ENCODE results near the gene RIMKLA.
A peak's percentile ranks its signal among the peaks of the same experiment; 100 is the strongest.

RIMKLA gene, protein sequence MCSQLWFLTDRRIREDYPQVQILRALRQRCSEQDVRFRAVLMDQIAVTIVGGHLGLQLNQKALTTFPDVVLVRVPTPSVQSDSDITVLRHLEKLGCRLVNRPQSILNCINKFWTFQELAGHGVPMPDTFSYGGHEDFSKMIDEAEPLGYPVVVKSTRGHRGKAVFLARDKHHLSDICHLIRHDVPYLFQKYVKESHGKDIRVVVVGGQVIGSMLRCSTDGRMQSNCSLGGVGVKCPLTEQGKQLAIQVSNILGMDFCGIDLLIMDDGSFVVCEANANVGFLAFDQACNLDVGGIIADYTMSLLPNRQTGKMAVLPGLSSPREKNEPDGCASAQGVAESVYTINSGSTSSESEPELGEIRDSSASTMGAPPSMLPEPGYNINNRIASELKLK

DNA sequence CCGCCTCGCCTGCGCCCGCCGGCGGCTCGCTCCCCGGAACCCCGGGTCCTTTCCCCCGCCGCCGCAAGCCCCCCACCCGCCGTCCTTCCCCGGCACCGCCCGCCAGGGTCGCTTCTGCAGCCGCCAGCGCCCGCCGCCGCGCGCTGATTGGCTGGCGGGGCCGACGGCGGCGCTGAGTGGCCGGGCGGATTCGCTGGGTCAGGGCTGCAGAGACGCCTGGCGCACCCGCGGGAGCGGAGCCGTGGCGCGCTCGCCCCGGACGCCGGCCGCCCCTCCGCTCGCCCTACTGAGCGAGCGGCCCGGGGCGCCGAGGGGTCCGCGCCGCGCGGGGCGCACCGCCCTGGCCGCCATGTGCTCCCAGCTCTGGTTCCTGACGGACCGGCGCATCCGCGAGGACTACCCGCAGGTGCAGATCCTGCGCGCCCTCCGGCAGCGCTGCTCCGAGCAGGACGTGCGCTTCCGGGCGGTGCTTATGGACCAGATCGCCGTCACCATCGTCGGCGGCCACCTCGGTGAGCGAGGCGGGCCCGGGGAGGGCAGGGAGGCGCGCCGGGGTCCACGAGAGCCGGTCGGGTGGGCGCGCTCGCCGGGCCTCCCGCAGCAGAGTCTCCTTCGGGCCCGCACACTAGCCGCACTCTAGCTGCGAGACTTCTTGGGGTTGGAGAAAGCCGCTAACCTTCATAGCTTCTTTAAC is at the start of gene RIMKLA:
RIMKLA (plus strand) TSS at position 207 of the 694 bp plus-strand sequence; CDS start at position 350, 143 bp downstream.
- peak within 1 kb of the TSS; percentile 64 for H3K4me3 ChIP-seq (ENCODE audit: low read depth, low read length)

DNA sequence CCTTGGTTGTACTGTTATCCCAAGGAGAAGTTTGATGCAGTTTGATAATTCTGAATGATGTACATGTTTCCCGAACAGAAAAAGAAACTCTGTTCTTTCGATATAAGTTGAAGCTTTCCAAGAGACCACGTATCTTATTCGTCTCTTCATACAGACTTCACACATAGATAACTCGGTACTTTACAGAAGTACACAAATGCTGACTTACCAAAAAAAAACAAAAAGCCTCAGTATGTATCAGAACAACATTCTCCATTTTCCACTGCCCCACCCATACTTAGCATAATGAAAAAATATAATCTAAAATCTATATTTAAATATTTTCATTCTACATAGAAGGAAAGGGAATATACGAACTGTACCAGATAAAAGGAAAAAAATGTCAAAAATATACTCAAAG is 47.7 kb upstream of the RIMKLA start:
- no peak overlapping the region for H3K4me3 ChIP-seq (ENCODE audit: low read depth, low read length)

DNA sequence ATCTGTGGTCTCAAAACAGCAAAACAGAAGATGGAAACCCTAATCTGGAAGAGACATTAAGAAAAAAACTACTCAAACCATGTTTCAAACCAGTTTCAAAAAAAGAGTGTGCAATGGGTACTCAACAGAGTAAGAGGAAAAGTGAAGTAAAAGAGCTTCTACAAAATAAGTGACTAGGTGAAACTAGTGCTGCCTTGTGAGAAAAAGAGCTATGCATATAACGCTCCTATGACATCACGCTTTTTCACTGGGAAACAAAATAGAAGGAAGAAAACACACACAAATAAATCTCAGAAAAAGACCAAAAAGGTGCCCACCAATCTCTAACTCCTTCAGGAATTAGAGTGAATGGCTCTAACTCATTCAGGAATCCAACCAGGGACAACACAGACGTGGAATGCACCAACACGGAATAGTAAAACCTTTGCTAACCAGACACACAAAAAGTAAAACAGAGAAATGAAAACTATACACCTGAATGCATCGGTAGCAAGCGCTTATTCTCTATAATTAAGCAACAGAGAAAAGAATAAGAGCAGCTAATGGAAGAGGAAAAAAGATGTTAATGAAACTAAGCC is 46.8 kb upstream of the RIMKLA start:
- peak overlapping the region; percentile 83 for H3K4me3 ChIP-seq (ENCODE audit: low read depth, low read length)

DNA sequence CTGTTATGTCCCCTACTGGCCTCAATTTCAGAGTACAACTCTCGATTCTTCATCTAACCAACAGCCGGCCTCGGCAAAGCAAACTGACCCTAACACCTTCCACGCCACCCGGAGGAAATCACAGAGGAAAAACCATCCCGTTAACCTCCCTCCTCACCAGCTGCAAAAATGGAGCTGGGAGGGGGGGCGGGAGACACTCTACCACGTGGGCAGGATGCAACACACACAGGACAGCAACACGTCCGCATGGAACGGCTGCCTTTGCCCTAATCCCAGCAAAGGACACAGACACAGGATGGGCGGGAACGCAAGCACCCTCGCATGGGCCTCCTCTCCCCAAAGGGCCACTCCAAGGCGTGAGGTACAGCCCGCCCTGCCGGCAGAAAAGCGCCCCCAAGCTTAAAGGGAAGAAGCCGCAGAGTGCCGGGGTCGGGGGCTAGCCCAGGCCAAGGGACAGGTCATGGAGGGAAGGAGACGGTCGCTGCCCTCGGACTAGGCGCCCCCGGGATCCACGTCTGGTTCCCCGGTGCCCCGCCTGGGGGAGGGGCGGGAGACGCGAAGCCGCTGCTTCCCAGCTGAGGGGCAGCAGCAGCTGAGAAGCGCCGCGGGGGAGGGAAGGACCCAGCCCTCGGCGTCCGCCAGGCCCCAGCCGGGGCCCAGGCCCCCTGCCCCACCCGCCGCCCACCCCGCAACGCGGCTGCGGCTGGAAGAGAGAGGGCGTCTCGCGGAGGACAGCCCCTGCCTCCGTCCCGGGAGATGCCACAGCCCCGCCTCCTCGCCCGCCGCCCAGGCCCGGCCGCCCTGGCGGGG is 46.1 kb upstream of the RIMKLA start:
- peak overlapping the region; percentile 83 for H3K4me3 ChIP-seq (ENCODE audit: low read depth, low read length)

DNA sequence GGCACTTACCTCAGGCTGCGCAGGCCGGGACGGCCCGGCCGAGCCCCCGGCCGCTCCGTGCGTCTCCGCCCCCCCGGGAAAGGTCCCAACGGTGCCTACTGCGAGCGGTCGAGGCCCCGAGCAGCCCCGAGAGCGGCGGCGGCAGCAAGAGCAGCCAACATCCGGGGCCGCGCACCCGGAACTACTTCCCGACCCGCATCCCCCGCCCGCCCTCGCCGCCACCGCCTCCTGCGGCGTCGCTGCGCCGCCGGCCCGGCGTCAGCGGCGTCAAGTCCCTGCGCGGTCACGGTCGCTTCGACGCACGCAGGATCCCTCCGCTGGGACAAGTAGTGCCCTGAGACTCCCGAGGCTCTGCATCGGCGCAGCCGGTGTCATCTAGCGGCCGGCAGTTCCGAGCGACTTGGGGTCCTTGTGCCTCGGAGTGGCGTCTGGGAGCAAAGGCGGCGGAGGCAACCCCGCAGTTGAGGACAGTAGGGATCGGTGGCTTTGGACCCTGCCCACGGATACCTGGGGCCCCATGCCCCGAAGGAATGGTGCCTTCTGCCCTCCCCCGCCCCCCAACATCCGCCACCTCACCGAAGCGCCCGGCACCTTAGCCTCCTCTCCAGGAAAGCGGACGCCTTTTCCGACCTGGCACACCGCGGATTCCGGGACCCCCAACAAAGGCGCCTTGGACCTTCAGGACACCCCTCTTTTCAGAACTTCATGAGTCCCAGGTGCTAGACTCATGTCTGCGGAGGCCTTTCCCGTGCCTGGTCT is 45.4 kb upstream of the RIMKLA start, which contains the start of gene FOXJ3:
FOXJ3 (minus strand) TSS at position 186 of the 759 bp plus-strand sequence. CDS start 24,142 bp downstream, outside the sequence.
- H3K4me3 ChIP-seq (ENCODE audit: low read depth, low read length) = peak within 1 kb of the TSS; percentile 83

DNA sequence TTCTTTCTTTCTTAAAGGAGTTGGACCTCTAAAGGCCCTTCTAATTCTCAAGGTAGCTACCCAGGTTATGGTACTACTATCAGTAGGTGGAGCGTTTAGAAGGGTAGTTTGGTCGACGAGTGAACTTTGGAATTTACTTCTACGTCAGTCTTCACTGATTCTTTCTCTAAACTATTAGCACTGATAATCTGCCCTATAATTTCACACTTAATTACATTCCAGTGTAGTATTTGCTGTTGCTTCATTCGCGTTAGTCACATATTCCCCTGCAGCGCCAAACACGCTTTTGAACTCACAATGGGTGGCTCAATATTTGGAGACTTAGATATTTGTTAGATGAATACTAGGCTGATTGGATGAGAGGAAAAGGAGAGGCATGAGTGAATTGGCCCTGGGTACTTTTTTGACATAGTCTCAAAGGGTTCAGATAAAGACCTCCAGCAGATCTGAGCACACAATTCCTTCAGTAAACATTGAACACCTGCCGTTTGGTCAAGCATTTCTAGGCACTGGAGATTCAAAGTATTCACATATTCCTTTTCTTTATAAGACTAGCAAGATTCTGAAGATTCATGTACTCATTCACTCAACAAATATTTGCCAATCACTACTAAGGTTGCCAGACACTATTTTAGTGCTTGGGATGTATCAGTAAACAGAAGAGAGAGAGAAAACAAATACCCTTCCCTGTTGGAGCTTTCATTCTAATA is 44.6 kb upstream of the RIMKLA start:
- H3K4me3 ChIP-seq (ENCODE audit: low read depth, low read length) = peak overlapping the region; percentile 83

DNA sequence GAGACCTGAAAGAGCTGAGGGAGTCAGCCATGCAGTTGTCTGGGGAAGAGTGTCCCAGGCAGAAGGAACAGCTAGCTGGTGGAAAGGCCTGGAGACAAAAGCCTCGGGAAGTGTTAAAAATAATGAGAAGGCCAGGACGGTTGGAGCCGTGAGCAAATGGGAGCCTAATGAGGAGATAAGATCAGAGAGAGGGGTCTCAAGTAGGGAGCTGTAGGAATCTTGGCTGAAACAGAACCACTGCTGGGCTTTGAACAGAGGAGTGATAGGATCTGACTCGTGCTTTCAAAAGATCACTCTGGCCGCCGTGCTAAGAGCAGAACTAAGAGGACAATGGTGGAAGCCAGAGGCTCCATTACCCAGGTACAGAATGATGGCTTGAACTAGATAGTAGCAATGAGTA is 43.6 kb upstream of the RIMKLA start:
- H3K4me3 ChIP-seq (ENCODE audit: low read depth, low read length) = no peak overlapping the region

DNA sequence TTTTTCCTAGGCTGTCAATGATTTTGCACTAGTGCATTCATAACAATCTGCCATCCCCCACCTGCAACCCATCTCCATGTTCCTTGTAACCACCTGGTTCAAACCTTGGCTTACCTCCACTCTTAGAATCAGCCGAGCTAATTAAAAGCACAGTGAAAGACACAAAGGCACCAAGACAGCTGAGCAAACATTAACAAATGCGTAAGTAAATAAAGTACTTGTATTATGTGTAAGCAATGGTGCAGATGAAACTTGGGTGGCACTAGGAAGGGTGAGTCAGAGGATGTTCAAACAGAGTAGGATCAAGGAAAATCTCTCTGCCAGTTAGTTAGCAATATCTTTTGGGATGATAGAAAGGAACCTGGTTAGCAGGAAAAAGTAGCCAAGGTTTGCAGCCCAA is 40.5 kb upstream of the RIMKLA start:
- H3K4me3 ChIP-seq (ENCODE audit: low read depth, low read length) = no peak overlapping the region

DNA sequence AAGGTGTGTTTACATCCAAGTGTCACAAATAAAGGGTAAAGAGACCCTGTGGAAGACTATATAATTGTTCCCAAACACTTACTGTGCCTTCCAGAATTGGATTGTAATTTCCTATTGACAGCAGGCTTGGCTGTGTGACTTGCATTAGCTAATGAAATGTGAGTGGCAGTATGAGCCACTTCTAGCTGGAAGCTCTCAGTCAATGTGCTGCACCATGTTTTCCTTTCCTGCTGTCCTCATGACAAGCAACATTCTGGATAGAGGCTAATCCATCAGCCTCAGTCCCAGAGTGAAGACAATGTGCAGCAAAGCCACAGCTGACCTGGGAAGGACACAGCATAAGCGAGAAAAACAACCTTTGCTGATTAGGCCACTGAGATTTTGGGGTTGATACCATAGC is 39.7 kb upstream of the RIMKLA start:
- H3K4me3 ChIP-seq (ENCODE audit: low read depth, low read length) = no peak overlapping the region

DNA sequence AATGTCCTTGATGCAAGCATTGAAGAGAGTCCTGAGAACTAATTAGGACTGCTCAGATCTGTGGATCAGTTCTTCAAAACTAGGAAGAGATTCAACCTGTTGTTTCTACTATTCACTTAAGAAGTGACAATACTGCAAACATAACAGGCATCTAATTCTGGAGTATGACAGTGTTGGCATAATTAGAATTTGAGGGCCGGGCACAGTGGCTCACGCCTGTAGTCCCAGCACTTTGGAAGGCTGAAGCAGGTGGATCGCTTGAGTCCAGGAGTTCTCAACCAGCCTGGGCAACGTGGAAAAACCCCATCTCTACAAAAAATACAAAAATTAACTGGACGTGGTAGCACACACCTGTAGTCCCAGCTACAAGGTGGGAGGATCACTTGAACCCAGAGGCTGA is 37.5 kb upstream of the RIMKLA start:
- no peak overlapping the region for H3K4me3 ChIP-seq (ENCODE audit: low read depth, low read length)

DNA sequence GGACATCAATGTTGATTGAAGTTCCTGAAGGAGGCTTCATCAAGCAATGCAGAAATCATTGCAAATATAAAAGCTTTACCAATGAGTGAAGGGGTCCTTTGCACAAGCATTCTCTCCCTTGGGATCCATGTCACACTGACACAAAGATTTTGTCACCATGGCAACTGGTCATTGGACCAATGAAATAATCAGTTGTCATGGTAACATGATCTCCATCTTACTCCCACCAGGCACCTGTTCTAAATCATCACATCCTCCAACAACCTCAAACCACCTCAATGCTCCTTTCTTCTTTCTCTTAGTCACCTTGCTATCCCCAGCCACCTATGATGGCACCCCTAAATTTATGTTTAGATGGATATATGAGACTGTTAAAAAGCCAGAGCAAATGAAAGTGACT is 32.1 kb upstream of the RIMKLA start:
- H3K4me3 ChIP-seq (ENCODE audit: low read depth, low read length) = no peak overlapping the region

DNA sequence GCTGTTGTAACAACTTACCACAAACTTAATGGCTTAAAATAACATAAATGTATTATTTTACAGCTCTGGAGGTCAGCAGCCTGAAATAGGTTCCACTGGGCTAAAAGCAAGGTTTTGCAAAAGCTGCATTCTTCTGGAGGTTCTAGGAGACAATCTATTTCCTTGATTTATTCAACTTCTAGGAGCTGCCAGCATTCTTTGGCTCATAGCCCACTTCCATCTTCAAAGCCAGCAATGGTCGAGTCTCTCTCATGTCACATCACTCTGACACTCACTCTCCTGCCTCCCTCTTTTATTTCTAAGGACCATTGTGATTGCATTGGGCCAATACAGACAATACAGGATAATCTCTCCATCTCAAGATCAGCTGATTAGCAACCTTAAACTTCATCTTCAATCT is 30.5 kb upstream of the RIMKLA start:
- H3K4me3 ChIP-seq (ENCODE audit: low read depth, low read length) = no peak overlapping the region

DNA sequence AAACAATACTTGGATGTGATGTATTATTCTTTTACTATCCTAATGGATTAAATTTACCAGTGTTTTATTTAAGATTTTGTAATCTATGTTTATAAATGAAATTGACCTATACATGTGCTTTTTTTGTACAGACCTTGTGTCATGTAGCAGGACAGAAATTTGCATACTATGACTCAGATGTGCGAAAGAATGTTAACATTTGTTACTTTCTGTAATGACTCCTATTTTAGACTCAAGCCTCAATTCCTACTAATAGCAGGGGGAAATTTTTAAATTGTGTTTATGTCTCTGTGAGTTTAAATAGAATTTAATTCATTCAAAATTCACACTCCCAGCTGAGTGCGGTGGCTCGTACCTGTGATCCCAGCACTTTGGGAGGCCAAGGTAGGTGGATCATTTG is 21.8 kb upstream of the RIMKLA start:
- H3K4me3 ChIP-seq (ENCODE audit: low read depth, low read length) = no peak overlapping the region

DNA sequence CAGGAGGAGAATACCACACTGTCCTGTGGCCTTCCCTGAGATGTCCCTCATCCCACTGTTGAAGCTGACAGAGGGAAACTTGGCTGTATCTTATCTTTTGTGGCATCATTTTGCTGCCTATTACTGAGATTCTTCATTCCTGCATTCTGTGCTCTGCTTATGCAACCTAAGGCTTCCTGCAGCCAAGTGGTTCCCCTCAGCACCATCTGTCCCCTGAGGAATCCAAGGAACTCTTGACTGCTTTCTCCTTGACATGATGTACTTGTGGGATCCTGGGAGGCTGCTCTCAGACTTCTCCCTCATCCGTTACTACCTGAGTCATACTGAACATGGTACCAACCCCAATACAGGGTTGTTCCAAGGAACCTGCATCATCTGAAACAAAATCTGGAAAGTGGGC is 21.1 kb upstream of the RIMKLA start:
- H3K4me3 ChIP-seq (ENCODE audit: low read depth, low read length) = no peak overlapping the region

DNA sequence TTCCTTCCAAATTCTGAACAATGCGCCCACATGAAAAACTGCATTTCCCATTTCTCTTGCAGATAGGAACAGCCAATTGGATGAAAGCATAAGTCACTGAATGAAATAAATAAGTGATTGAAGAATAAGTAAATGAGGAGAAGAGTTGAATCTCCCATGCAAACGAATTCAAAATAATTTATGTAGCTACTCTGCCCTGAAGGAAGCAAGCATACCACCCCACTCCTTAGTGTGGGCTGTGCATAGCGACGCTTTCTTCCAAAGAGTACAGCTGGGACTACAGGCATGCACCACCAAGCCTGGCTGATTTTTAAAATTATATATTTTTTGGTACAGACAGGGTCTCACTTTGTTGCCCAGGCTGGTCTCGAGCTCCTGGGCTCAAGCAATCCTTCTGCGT is 16.5 kb upstream of the RIMKLA start:
- H3K4me3 ChIP-seq (ENCODE audit: low read depth, low read length) = no peak overlapping the region

DNA sequence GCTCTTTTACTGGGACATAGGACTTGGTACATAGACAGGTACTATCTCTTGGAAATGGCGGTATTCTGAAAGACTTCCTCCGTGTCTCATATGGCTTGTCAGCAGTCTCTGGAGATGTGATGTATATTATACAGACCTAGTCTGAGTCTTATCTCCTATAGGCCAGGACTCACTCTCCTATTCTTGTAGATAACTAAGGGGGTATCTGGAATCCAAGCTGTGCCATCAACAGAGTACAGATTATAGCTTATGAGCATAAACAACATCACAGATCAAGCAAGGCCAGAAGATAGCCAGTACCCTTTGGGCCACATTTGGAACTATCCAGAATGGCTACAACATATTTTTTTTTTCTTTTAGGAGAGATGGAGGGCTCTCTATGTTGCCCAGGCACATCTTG is 16.1 kb upstream of the RIMKLA start:
- H3K4me3 ChIP-seq (ENCODE audit: low read depth, low read length) = no peak overlapping the region

DNA sequence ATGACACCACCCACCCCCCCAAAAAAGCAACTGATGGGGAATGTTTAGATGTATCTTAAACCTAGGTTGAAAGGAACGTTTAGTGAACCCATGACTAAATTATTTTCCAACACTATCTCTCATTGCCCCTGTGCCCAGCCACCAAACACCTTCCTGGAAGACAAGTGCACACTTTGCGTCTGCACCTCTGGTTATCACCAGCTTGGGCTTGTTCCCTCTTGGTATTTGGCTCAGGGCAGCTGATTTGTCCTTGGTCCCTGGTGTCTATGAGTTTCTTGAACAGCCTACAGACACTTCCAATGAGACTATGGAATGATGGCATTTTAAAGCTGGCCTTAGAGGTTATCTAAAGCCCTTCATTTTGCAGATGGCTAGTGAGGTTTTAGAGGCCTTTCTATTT is 15.5 kb upstream of the RIMKLA start:
- no peak overlapping the region for H3K4me3 ChIP-seq (ENCODE audit: low read depth, low read length)

DNA sequence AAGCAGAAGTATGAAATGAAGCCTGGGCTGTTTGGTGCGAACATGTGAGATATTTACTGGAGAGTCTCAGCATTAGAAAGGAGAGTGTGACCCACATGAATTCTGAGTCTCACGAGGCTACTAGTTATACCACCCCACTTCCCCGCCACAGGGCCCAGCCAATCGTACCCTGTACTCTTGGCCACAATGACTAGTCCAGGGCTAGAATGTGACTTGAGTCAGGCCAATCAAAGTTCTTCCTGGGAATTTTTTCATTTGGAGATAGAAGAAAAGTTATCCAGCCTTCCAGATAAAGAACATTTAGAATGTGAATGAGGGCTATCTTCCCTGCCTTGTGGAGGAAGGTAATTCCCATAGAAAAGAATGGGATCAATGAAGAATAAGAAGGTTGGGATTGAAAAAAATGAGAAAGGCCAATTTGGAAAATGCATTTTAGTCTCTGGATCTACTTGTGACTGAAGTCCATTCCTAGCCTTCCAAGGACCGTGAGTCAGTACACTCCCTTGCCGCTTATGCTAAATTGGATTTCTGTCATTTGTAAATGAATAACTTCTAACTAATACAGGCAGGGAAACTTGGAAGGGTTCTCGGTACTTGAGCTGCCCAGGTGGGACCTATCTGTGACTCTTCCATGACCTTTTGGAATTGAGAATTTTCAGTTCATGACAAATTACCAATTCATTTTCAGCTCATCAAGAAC is 12.3 kb upstream of the RIMKLA start:
- no peak overlapping the region for H3K4me3 ChIP-seq (ENCODE audit: low read depth, low read length)

DNA sequence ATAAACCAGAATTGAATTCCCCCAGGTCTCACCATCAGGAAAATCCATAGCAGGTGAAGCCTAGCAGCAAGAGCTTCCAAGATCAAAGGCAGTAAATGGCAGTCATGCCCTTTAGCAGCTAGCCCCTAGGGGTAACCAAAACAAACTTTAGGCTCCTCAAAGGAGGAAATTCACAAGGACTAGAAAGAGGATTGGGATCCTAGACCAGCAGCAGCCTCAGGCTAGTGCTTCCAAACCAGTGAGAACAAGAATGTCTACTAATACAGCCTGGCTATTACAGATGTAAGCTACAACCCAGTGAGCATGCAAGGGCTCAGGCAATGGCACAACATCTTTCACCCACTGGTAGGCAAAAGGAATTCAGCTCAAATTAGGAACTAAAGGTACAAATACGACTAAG is 11.1 kb upstream of the RIMKLA start:
- H3K4me3 ChIP-seq (ENCODE audit: low read depth, low read length) = no peak overlapping the region
